Endothelial cell of umbilical vein (primary cell): ENCODE data around the gene INPP5K. TPM values are rescaled to one million over a fixed set of nuclear protein-coding genes. Genes with fewer than 3 reads are reported as not detected.

Experiments used
- BruUV-seq: library from RNA; stranded (reverse); fragments of 400-500 nt; replicated peaks from 2 replicates; lab custom pipeline; 2021; lab: Mats Ljungman, UMichigan
- CTCF ChIA-PET: fragments of 300-600, 350-600 bp; sonication (Branson Sonifier 250); formaldehyde crosslinking; loops from one replicate; lab custom pipeline; 2021; ENCODE audit warnings: antibody characterized with exemption, inconsistent platforms; lab: Charles Lee
- POLR2A ChIA-PET: fragments of 300-600, 350-600 bp; sonication (Branson Sonifier 250); formaldehyde crosslinking; loops from one replicate; lab custom pipeline; 2021; ENCODE audit warnings: antibody characterized with exemption, inconsistent platforms; lab: Charles Lee
- DNase-seq: peaks from one replicate; pipeline ENCODE4 v3.0.0-alpha.2; 2011; ENCODE audit warnings: low read depth, low spot score
- FAIRE-seq: peaks from 2 replicates; lab custom pipeline; 2011; peaks lifted over from hg19 to GRCh38; lab: Jason Lieb, UNC
- H2AFZ ChIP-seq: 2 replicates; pipeline ENCODE4 v1.6.0; 2012; ENCODE audit warnings: low read depth, low read length, control low read depth, inconsistent platforms
- H3K27ac ChIP-seq: 2 replicates; pipeline ENCODE4 v1.5.1; 2011; ENCODE audit warnings: low read depth, mild to moderate bottlenecking, control low read depth, low read length, moderate library complexity; ENCODE audit not compliant: insufficient read depth
- H3K27me3 ChIP-seq, 2 experiments: 2 replicates each; pipeline versions ENCODE4 v1.6.0 to v1.6.1; 2011; ENCODE audit warnings: low read length in 2 of 2, mixed read lengths in 1 of 2; ENCODE audit not compliant: control insufficient read depth in 2 of 2, insufficient read depth in 2 of 2
- H3K36me3 ChIP-seq, 2 experiments: 2 replicates in 1 of 2; 3 replicates in 1 of 2; pipeline ENCODE4 v1.5.1; 2011; ENCODE audit warnings: low read length in 2 of 2, mild to moderate bottlenecking in 1 of 2, moderate library complexity in 1 of 2; ENCODE audit not compliant: control insufficient read depth in 2 of 2, insufficient read depth in 2 of 2; ENCODE audit errors: extremely low read depth in 1 of 2
- H3K4me1 ChIP-seq: 3 replicates; pipeline ENCODE4 v1.5.1; 2011; ENCODE audit warnings: mild to moderate bottlenecking, low read length; ENCODE audit not compliant: control insufficient read depth, insufficient read depth; ENCODE audit errors: extremely low read depth
- H3K4me2 ChIP-seq: 2 replicates; pipeline ENCODE4 v1.6.1; 2011; ENCODE audit warnings: low read length, control low read depth, mixed read lengths; ENCODE audit not compliant: insufficient read depth
- H3K4me3 ChIP-seq, 3 experiments: fragments of 200-600 bp in 1 of 3; sonication (generic), shearing (Covaris generic) in 1 of 3; replicated peaks in 1 of 3; 2 replicates each; pipeline ENCODE4 v1.5.1; 2011 to 2016; ENCODE audit warnings: control low read depth in 3 of 3, low read length in 3 of 3, mild to moderate bottlenecking in 2 of 3, inconsistent platforms in 1 of 3, low read depth in 1 of 3, moderate library complexity in 1 of 3; ENCODE audit not compliant: insufficient read depth in 1 of 3
- H3K79me2 ChIP-seq: 2 replicates; pipeline ENCODE4 v1.6.0; 2012; ENCODE audit warnings: low read length, inconsistent platforms; ENCODE audit not compliant: control insufficient read depth, insufficient read depth
- H3K9ac ChIP-seq: replicated peaks from 2 replicates; pipeline ENCODE3; 2011; ENCODE audit warnings: low read length, control low read depth; ENCODE audit not compliant: insufficient read depth; ENCODE audit errors: extremely low read depth
- H3K9me1 ChIP-seq: replicated peaks from 3 replicates; pipeline ENCODE4 v1.6.0; 2011; ENCODE audit warnings: mild to moderate bottlenecking, low read length; ENCODE audit not compliant: control insufficient read depth, insufficient read depth; ENCODE audit errors: extremely low read depth
- H3K9me3 ChIP-seq: replicated peaks from 2 replicates; pipeline ENCODE4 v1.5.1; 2012; ENCODE audit warnings: low read length, inconsistent platforms; ENCODE audit not compliant: control insufficient read depth, insufficient read depth
- H4K20me1 ChIP-seq: replicated peaks from 2 replicates; pipeline ENCODE3; 2011; ENCODE audit warnings: mild to moderate bottlenecking, low read length; ENCODE audit not compliant: control insufficient read depth, insufficient read depth; ENCODE audit errors: extremely low read depth
- EZH2 ChIP-seq: IDR thresholded peaks from 2 replicates; pipeline ENCODE4 v1.6.1; 2012; ENCODE audit warnings: borderline replicate concordance, low read depth, mild to moderate bottlenecking, moderate library complexity, low read length, inconsistent platforms; ENCODE audit not compliant: severe bottlenecking
- MAX ChIP-seq: IDR thresholded peaks from 2 replicates; pipeline ENCODE4 v1.6.1; 2011; ENCODE audit not compliant: insufficient read depth, insufficient read length
- POLR2A ChIP-seq: IDR thresholded peaks from 2 replicates; pipeline ENCODE4 v1.6.1; 2012; ENCODE audit warnings: low read depth, mild to moderate bottlenecking, control low read depth, low read length
- dilution Hi-C: fragments of 300-500 bp; cut with MboI; formaldehyde crosslinking; loops from one replicate; pipeline ENCODE4 v1.15.0; 2019; ENCODE audit warnings: low sequenced_read_pairs; ENCODE audit not compliant: extremely low pct_ligation_motif_present
- intact Hi-C: fragments of 100-400 bp; cut with micrococcal nuclease; formaldehyde crosslinking; loops from one replicate; pipeline ENCODE4 v1.10.0; 2022
- polyA plus RNA-seq, 4 experiments: library from polyadenylated mRNA; depleted of rRNA in 3 of 4; stranded (reverse) in 3 of 4; unstranded in 1 of 4; fragments of >200 nt; gene quantifications; 2 replicates each; pipeline versions ENCODE4 v1.2.1 to v1.2.3, GENCODE V29; 2011 to 2012; ENCODE audit warnings: missing spikeins in 1 of 4
- total RNA-seq: library from RNA; stranded (reverse); gene quantifications from 2 replicates; pipeline ENCODE4 v1.2.3, GENCODE V29; 2021

Gene INPP5K
- total and polyA plus RNA-seq, 2 donors (not counting 3 experiments of a cell fraction or from before 2014, with no cell fraction given), result 44.2 to 54.1 TPM

- Histone ChIP-seq H3K9me3 (no peaks in the 10 kb centered on the region), H3K27ac (no peak overlapping the region), H3K4me2 (no peak overlapping the region), H3K4me1 (peaks cover 8% of the 10 kb centered on the region), H3K79me2 (no peaks in the 10 kb centered on the region), H4K20me1 (no peaks in the 10 kb centered on the region), H3K27me3 (no peaks in the 10 kb centered on the region), H3K9ac (no peak overlapping the region), H3K4me3 (no peak overlapping the region), H3K36me3 (peaks cover 3 to 46% of the 10 kb centered on the region in 2 experiments), H3K9me1 (no peaks in the 10 kb centered on the region), H2AFZ (no peak overlapping the region)
- DNase-seq, result no peak
- POLR2A ChIA-PET, result no interaction called here
- no TSS peak for BruUV-seq
- dilution Hi-C loops (no loop called here), intact Hi-C loops (no loop called here)
- TF ChIP-seq EZH2 (no peak), MAX (no peak)
- CTCF ChIA-PET, result no interaction called here
- FAIRE-seq, result no peak
These were observed 49.2 kb downstream of the INPP5K start for GRCh38 chr17:1467258-1467657.

GRCh38 chr17:1464186-1464585 is 52.2 kb downstream of the INPP5K start:
- no peak overlapping the region for H3K4me2 ChIP-seq

More at GRCh38 chr17:1464186-1464585, 52.2 kb downstream of the INPP5K start:
- Histone ChIP-seq H3K4me1 (peaks cover 16% of the 10 kb centered on the region), H3K9me3 (no peaks in the 10 kb centered on the region), H3K9ac (no peak overlapping the region), H2AFZ (no peak overlapping the region), H3K36me3 (peaks cover 0 to 27% of the 10 kb centered on the region in 2 experiments), H4K20me1 (no peaks in the 10 kb centered on the region), H3K79me2 (no peaks in the 10 kb centered on the region), H3K27ac (no peak overlapping the region), H3K27me3 (no peaks in the 10 kb centered on the region), H3K4me3 (no peak overlapping the region), H3K9me1 (no peaks in the 10 kb centered on the region)
- no TSS peak for BruUV-seq
- dilution Hi-C loops (no loop called here), intact Hi-C loops (no loop called here)
- TF ChIP-seq POLR2A, result no peak
- no peak for DNase-seq
- FAIRE-seq, result no peak
- ChIA-PET POLR2A (no interaction called here), CTCF (no interaction called here)
